Endothelial cell of umbilical vein (primary cell): ENCODE measurements around the gene JMJD8. TPM values are rescaled to one million over a fixed set of nuclear protein-coding genes. Genes with fewer than 3 reads are reported as not detected.

Experiments
- BruUV-seq: library from RNA; stranded (reverse); fragments of 400-500 nt; replicated peaks from 2 replicates; lab custom pipeline; 2021; lab: Mats Ljungman, UMichigan
- CTCF ChIA-PET: fragments of 300-600, 350-600 bp; sonication (Branson Sonifier 250); formaldehyde crosslinking; loops from one replicate; lab custom pipeline; 2021; ENCODE audit warnings: antibody characterized with exemption, inconsistent platforms; lab: Charles Lee
- POLR2A ChIA-PET: fragments of 300-600, 350-600 bp; sonication (Branson Sonifier 250); formaldehyde crosslinking; loops from one replicate; lab custom pipeline; 2021; ENCODE audit warnings: antibody characterized with exemption, inconsistent platforms; lab: Charles Lee
- DNase-seq: peaks from one replicate; pipeline ENCODE4 v3.0.0-alpha.2; 2011; ENCODE audit warnings: low read depth, low spot score
- FAIRE-seq: peaks from 2 replicates; lab custom pipeline; 2011; peaks lifted over from hg19 to GRCh38; lab: Jason Lieb, UNC
- H2AFZ ChIP-seq: 2 replicates; pipeline ENCODE4 v1.6.0; 2012; ENCODE audit warnings: low read depth, low read length, control low read depth, inconsistent platforms
- H3K27ac ChIP-seq: 2 replicates; pipeline ENCODE4 v1.5.1; 2011; ENCODE audit warnings: low read depth, mild to moderate bottlenecking, control low read depth, low read length, moderate library complexity; ENCODE audit not compliant: insufficient read depth
- H3K27me3 ChIP-seq, 2 experiments: 2 replicates each; pipeline versions ENCODE4 v1.6.0 to v1.6.1; 2011; ENCODE audit warnings: low read length in 2 of 2, mixed read lengths in 1 of 2; ENCODE audit not compliant: control insufficient read depth in 2 of 2, insufficient read depth in 2 of 2
- H3K36me3 ChIP-seq, 2 experiments: 2 replicates in 1 of 2; 3 replicates in 1 of 2; pipeline ENCODE4 v1.5.1; 2011; ENCODE audit warnings: low read length in 2 of 2, mild to moderate bottlenecking in 1 of 2, moderate library complexity in 1 of 2; ENCODE audit not compliant: control insufficient read depth in 2 of 2, insufficient read depth in 2 of 2; ENCODE audit errors: extremely low read depth in 1 of 2
- H3K4me1 ChIP-seq: 3 replicates; pipeline ENCODE4 v1.5.1; 2011; ENCODE audit warnings: mild to moderate bottlenecking, low read length; ENCODE audit not compliant: control insufficient read depth, insufficient read depth; ENCODE audit errors: extremely low read depth
- H3K4me2 ChIP-seq: 2 replicates; pipeline ENCODE4 v1.6.1; 2011; ENCODE audit warnings: low read length, control low read depth, mixed read lengths; ENCODE audit not compliant: insufficient read depth
- H3K4me3 ChIP-seq, 3 experiments: fragments of 200-600 bp in 1 of 3; sonication (generic), shearing (Covaris generic) in 1 of 3; replicated peaks in 1 of 3; 2 replicates each; pipeline ENCODE4 v1.5.1; 2011 to 2016; ENCODE audit warnings: control low read depth in 3 of 3, low read length in 3 of 3, mild to moderate bottlenecking in 2 of 3, inconsistent platforms in 1 of 3, low read depth in 1 of 3, moderate library complexity in 1 of 3; ENCODE audit not compliant: insufficient read depth in 1 of 3
- H3K79me2 ChIP-seq: 2 replicates; pipeline ENCODE4 v1.6.0; 2012; ENCODE audit warnings: low read length, inconsistent platforms; ENCODE audit not compliant: control insufficient read depth, insufficient read depth
- H3K9ac ChIP-seq: replicated peaks from 2 replicates; pipeline ENCODE3; 2011; ENCODE audit warnings: low read length, control low read depth; ENCODE audit not compliant: insufficient read depth; ENCODE audit errors: extremely low read depth
- H3K9me1 ChIP-seq: replicated peaks from 3 replicates; pipeline ENCODE4 v1.6.0; 2011; ENCODE audit warnings: mild to moderate bottlenecking, low read length; ENCODE audit not compliant: control insufficient read depth, insufficient read depth; ENCODE audit errors: extremely low read depth
- H3K9me3 ChIP-seq: replicated peaks from 2 replicates; pipeline ENCODE4 v1.5.1; 2012; ENCODE audit warnings: low read length, inconsistent platforms; ENCODE audit not compliant: control insufficient read depth, insufficient read depth
- H4K20me1 ChIP-seq: replicated peaks from 2 replicates; pipeline ENCODE3; 2011; ENCODE audit warnings: mild to moderate bottlenecking, low read length; ENCODE audit not compliant: control insufficient read depth, insufficient read depth; ENCODE audit errors: extremely low read depth
- CTCF ChIP-seq, 2 donors: IDR thresholded peaks; 1 replicate in 1 of 2; 2 replicates in 1 of 2; pipeline ENCODE4 v1.5.1; 2011; ENCODE audit warnings: low read length in 2 of 2, mild to moderate bottlenecking in 2 of 2, moderate library complexity in 2 of 2, control low read depth in 1 of 2, inconsistent platforms in 1 of 2, low read depth in 1 of 2; ENCODE audit not compliant: insufficient read depth in 1 of 2; ENCODE audit errors: extremely low read depth in 1 of 2
- EZH2 ChIP-seq: IDR thresholded peaks from 2 replicates; pipeline ENCODE4 v1.6.1; 2012; ENCODE audit warnings: borderline replicate concordance, low read depth, mild to moderate bottlenecking, moderate library complexity, low read length, inconsistent platforms; ENCODE audit not compliant: severe bottlenecking
- FOS ChIP-seq: IDR thresholded peaks from 2 replicates; pipeline ENCODE4 v1.6.1; 2011; ENCODE audit warnings: mild to moderate bottlenecking, low read length, moderate library complexity, borderline replicate concordance; ENCODE audit not compliant: insufficient read depth
- JUN ChIP-seq: IDR thresholded peaks from 2 replicates; pipeline ENCODE4 v1.6.1; 2011; ENCODE audit warnings: borderline replicate concordance, low read depth; ENCODE audit not compliant: insufficient read length, insufficient read depth
- MAX ChIP-seq: IDR thresholded peaks from 2 replicates; pipeline ENCODE4 v1.6.1; 2011; ENCODE audit not compliant: insufficient read depth, insufficient read length
- POLR2A ChIP-seq: IDR thresholded peaks from 2 replicates; pipeline ENCODE4 v1.6.1; 2012; ENCODE audit warnings: low read depth, mild to moderate bottlenecking, control low read depth, low read length
- POLR2AphosphoS5 ChIP-seq: IDR thresholded peaks from 2 replicates; pipeline ENCODE4 v1.6.1; 2012; ENCODE audit warnings: low read depth, mild to moderate bottlenecking, control low read depth, low read length, moderate library complexity; ENCODE audit not compliant: insufficient read depth
- dilution Hi-C: fragments of 300-500 bp; cut with MboI; formaldehyde crosslinking; loops from one replicate; pipeline ENCODE4 v1.15.0; 2019; ENCODE audit warnings: low sequenced_read_pairs; ENCODE audit not compliant: extremely low pct_ligation_motif_present
- intact Hi-C: fragments of 100-400 bp; cut with micrococcal nuclease; formaldehyde crosslinking; loops from one replicate; pipeline ENCODE4 v1.10.0; 2022
- polyA plus RNA-seq, 4 experiments: library from polyadenylated mRNA; depleted of rRNA in 3 of 4; stranded (reverse) in 3 of 4; unstranded in 1 of 4; fragments of >200 nt; gene quantifications; 2 replicates each; pipeline versions ENCODE4 v1.2.1 to v1.2.3, GENCODE V29; 2011 to 2012; ENCODE audit warnings: missing spikeins in 1 of 4
- total RNA-seq: library from RNA; stranded (reverse); gene quantifications from 2 replicates; pipeline ENCODE4 v1.2.3, GENCODE V29; 2021

JMJD8 gene
- total and polyA plus RNA-seq, 2 donors (not counting 3 experiments of a cell fraction or from before 2014, with no cell fraction given) = 55.1 to 102 TPM

- no peak overlapping the region for H3K4me2 ChIP-seq
- H3K9me1 ChIP-seq = no peaks in the 10 kb centered on the region
- ChIA-PET CTCF (interaction anchor here (0.9 to 1.8 kb wide), 2 partner anchors 23 to 106 kb away, joined by 3 to 5 read pairs; no protein-coding TSS in a partner anchor), POLR2A (no interaction called here)
- H3K4me3 ChIP-seq = no peak overlapping the region
- FAIRE-seq = peak; percentile 70
- peaks cover 27% of the 10 kb centered on the region for H3K79me2 ChIP-seq
- H3K27me3 ChIP-seq = no peaks in the 10 kb centered on the region
- no peak overlapping the region for H3K27ac ChIP-seq
- dilution Hi-C loops (no loop called here), intact Hi-C loops (no loop called here)
- no peaks in the 10 kb centered on the region for H4K20me1 ChIP-seq
- no peak for TF ChIP-seq JUN
- peak; percentile 48 to 72 for TF ChIP-seq CTCF (IDR thresholded peaks at IDR 0.05; ENCODE audit: extremely low read depth in 1 of 2, insufficient read depth in 1 of 2, low read depth in 1 of 2, low read length in 2 of 2)
- TF ChIP-seq FOS = no peak
- no peak for TF ChIP-seq POLR2A
- no peak for TF ChIP-seq POLR2AphosphoS5
- no peak for TF ChIP-seq EZH2
- TF ChIP-seq MAX = no peak
- peaks cover 7 to 22% of the 10 kb centered on the region in 2 experiments for H3K36me3 ChIP-seq
- peak; percentile 29 for DNase-seq
- no peak overlapping the region for H3K9ac ChIP-seq
- no TSS peak for BruUV-seq
- no peaks in the 10 kb centered on the region for H3K9me3 ChIP-seq
- H3K4me1 ChIP-seq = peaks cover 23% of the 10 kb centered on the region
- no peak overlapping the region for H2AFZ ChIP-seq
Observed at GRCh38 chr16:685967-686366, 1.8 kb upstream of the JMJD8 start.
